Ishikawa (cell line): ENCODE data around the gene LCN1.

Experiments used
- CEBPB ChIP-seq: IDR thresholded peaks from 2 replicates; pipeline ENCODE4 v1.6.1; 2012
- EP300 ChIP-seq: IDR thresholded peaks from 2 replicates; pipeline ENCODE4 v1.6.1; 2012; ENCODE audit warnings: borderline replicate concordance
- FOXM1 ChIP-seq: IDR thresholded peaks from 2 replicates; pipeline ENCODE4 v1.6.1; 2012; ENCODE audit warnings: low read depth, borderline replicate concordance
- RAD21 ChIP-seq: IDR thresholded peaks from 2 replicates; pipeline ENCODE4 v1.6.1; 2012; ENCODE audit warnings: low read depth
- REST ChIP-seq: IDR thresholded peaks from 2 replicates; pipeline ENCODE4 v1.6.1; 2012; ENCODE audit warnings: low read depth, mild to moderate bottlenecking
- TEAD4 ChIP-seq: IDR thresholded peaks from 2 replicates; pipeline ENCODE4 v1.6.1; 2012
- YY1 ChIP-seq: IDR thresholded peaks from 2 replicates; pipeline ENCODE4 v1.6.1; 2012; ENCODE audit warnings: low read depth

GRCh38 chr9:135516132-135516860 is 4.9 kb upstream of the LCN1 start:
- TF ChIP-seq TEAD4, result no peak
- TF ChIP-seq EP300, result no peak
- no peak for TF ChIP-seq RAD21
- TF ChIP-seq CEBPB, result no peak
- TF ChIP-seq REST, result no peak
- no peak for TF ChIP-seq FOXM1
- TF ChIP-seq YY1, result no peak
